HepG2 (cell line): ENCODE measurements around the gene SMIM44. TPM values are rescaled to one million over a fixed set of nuclear protein-coding genes. Genes with fewer than 3 reads are reported as not detected.
A peak's percentile ranks its signal among the peaks of the same experiment; 100 is the strongest.

Experiments used
- ATRX ChIP-seq: sonication (generic); formaldehyde crosslinking; IDR thresholded peaks from 2 replicates; pipeline ENCODE4 v1.4.0; 2020; ENCODE audit warnings: missing genetic modification reagents, borderline replicate concordance
- IKZF4 ChIP-seq: sonication (generic); formaldehyde crosslinking; IDR thresholded peaks from 2 replicates; pipeline ENCODE4 v1.5.1; 2020; ENCODE audit warnings: borderline replicate concordance, mild to moderate bottlenecking, low read depth, missing genetic modification reagents; ENCODE audit errors: not compliant biosample characterization
- KAT2B ChIP-seq: fragments of 150-350 bp; IDR thresholded peaks from 2 replicates; pipeline ENCODE4 v1.6.1; 2014; ENCODE audit warnings: low read depth, low read length, borderline replicate concordance
- MYC ChIP-seq: sonication (generic); formaldehyde crosslinking; IDR thresholded peaks from 2 replicates; pipeline ENCODE4 v1.9.0; 2021; ENCODE audit warnings: missing genetic modification reagents, borderline replicate concordance
- RBM22 ChIP-seq: fragments of 200-400 bp; formaldehyde crosslinking; optimal IDR thresholded peaks from 2 replicates; pipeline ENCODE3; 2017; ENCODE audit warnings: mild to moderate bottlenecking, low read length, moderate library complexity
- SOX5 ChIP-seq: IDR thresholded peaks from 2 replicates; pipeline ENCODE4 v1.6.1; 2016; ENCODE audit warnings: borderline replicate concordance
- SUZ12 ChIP-seq: fragments of 150-350 bp; IDR thresholded peaks from 2 replicates; pipeline ENCODE4 v1.6.1; 2014; ENCODE audit warnings: low read depth, low read length
- ZNF552 ChIP-seq: sonication (generic); formaldehyde crosslinking; IDR thresholded peaks from 2 replicates; pipeline ENCODE4 v1.9.0; 2022; ENCODE audit warnings: missing genetic modification reagents, mild to moderate bottlenecking, borderline replicate concordance
- polyA plus RNA-seq, 8 experiments: library from polyadenylated mRNA; depleted of rRNA in 3 of 8; stranded (reverse) in 7 of 8; unstranded in 1 of 8; fragments of >200 nt; fragmentation: Illumina TruSeq in 4 of 8; extraction: Trizol in 4 of 8; gene quantifications; 2 replicates each; pipeline versions ENCODE4 v1.2.1 to v1.2.3, GENCODE V29; 2011 to 2016; ENCODE audit warnings: low read depth in 4 of 8, missing spikeins in 1 of 8, mixed read lengths in 1 of 8; ENCODE audit not compliant: insufficient read depth in 1 of 8
- total RNA-seq, 5 experiments: library from RNA; depleted of rRNA; stranded (reverse); fragments of >200 nt; fragmentation: Illumina TruSeq; extraction: Trizol; gene quantifications; 2 replicates each; pipeline ENCODE4 v1.2.3, GENCODE V29; 2016; ENCODE audit warnings: low read depth in 1 of 5
- TF ChIP-seq, protein P1 (sequence below): sonication (generic); formaldehyde crosslinking; IDR thresholded peaks from 2 replicates; pipeline ENCODE4 v1.5.0; 2020; ENCODE audit warnings: mild to moderate bottlenecking, missing genetic modification reagents, borderline replicate concordance
- TF ChIP-seq, protein P2 (sequence below), 2 experiments: sonication (generic) in 1 of 2; formaldehyde crosslinking in 1 of 2; IDR thresholded peaks; 2 replicates each; pipeline versions ENCODE4 v1.4.0 to v1.6.1; 2018 to 2020; ENCODE audit warnings: missing genetic modification reagents in 2 of 2, borderline replicate concordance in 1 of 2, low read depth in 1 of 2, mild to moderate bottlenecking in 1 of 2, missing biosample characterization in 1 of 2
- TF ChIP-seq, protein P3 (sequence below): IDR thresholded peaks from 2 replicates; pipeline ENCODE4 v1.6.1; 2016; ENCODE audit warnings: low read depth, borderline replicate concordance

Gene SMIM44
- total and polyA plus RNA-seq, 2 of the 13 experiments (the other 11 are each of a cell fraction or from before 2014, with no cell fraction given): not detected

DNA sequence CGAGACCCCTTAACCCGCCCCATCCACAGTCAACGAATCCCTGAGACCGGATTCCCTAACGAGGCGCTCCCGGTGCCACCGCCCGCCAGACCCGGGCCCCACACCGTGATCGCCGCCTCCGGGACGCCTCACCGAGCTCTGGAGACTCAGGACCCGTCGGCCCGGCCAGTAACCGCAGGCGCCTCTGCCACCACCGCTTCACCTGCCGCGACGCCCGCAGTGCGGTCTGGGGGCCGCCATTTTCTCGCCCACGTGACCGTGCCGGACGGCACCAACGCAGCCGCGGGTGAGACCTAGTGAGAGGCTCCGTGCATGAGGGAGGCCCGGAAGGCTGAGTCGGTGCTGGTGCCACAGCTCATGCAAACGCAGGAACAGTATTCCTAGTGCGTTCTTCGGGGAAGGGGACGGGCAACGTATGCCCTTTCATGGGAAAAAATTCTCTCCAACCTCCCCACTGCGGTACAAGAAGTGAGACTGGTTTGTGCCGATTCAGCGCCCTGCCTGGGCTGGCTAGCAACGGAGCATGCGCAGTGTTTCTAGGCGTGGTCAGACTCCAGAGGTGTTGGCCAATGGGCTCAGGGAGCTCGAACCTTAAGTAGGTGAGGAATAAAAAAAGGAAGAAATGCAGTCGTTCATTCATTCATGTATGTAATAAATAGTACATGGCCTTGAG, 17.3 kb upstream of the SMIM44 start, which contains the start of gene DOHH (continued):
- TF ChIP-seq, protein P1, sequence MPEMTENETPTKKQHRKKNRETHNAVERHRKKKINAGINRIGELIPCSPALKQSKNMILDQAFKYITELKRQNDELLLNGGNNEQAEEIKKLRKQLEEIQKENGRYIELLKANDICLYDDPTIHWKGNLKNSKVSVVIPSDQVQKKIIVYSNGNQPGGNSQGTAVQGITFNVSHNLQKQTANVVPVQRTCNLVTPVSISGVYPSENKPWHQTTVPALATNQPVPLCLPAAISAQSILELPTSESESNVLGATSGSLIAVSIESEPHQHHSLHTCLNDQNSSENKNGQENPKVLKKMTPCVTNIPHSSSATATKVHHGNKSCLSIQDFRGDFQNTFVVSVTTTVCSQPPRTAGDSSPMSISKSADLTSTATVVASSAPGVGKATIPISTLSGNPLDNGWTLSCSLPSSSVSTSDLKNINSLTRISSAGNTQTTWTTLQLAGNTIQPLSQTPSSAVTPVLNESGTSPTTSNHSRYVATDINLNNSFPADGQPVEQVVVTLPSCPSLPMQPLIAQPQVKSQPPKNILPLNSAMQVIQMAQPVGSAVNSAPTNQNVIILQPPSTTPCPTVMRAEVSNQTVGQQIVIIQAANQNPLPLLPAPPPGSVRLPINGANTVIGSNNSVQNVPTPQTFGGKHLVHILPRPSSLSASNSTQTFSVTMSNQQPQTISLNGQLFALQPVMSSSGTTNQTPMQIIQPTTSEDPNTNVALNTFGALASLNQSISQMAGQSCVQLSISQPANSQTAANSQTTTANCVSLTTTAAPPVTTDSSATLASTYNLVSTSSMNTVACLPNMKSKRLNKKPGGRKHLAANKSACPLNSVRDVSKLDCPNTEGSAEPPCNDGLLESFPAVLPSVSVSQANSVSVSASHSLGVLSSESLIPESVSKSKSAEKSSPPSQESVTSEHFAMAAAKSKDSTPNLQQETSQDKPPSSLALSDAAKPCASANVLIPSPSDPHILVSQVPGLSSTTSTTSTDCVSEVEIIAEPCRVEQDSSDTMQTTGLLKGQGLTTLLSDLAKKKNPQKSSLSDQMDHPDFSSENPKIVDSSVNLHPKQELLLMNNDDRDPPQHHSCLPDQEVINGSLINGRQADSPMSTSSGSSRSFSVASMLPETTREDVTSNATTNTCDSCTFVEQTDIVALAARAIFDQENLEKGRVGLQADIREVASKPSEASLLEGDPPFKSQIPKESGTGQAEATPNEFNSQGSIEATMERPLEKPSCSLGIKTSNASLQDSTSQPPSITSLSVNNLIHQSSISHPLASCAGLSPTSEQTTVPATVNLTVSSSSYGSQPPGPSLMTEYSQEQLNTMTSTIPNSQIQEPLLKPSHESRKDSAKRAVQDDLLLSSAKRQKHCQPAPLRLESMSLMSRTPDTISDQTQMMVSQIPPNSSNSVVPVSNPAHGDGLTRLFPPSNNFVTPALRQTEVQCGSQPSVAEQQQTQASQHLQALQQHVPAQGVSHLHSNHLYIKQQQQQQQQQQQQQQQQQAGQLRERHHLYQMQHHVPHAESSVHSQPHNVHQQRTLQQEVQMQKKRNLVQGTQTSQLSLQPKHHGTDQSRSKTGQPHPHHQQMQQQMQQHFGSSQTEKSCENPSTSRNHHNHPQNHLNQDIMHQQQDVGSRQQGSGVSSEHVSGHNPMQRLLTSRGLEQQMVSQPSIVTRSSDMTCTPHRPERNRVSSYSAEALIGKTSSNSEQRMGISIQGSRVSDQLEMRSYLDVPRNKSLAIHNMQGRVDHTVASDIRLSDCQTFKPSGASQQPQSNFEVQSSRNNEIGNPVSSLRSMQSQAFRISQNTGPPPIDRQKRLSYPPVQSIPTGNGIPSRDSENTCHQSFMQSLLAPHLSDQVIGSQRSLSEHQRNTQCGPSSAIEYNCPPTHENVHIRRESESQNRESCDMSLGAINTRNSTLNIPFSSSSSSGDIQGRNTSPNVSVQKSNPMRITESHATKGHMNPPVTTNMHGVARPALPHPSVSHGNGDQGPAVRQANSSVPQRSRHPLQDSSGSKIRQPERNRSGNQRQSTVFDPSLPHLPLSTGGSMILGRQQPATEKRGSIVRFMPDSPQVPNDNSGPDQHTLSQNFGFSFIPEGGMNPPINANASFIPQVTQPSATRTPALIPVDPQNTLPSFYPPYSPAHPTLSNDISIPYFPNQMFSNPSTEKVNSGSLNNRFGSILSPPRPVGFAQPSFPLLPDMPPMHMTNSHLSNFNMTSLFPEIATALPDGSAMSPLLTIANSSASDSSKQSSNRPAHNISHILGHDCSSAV (CRISPR knock-in tag): peak; percentile 89
- TF ChIP-seq KAT2B: no peak
- TF ChIP-seq MYC: peak; percentile 93
- no peak for TF ChIP-seq SUZ12
- TF ChIP-seq RBM22: no peak
- TF ChIP-seq ATRX (CRISPR knock-in tag): no peak
- TF ChIP-seq, protein P2, sequence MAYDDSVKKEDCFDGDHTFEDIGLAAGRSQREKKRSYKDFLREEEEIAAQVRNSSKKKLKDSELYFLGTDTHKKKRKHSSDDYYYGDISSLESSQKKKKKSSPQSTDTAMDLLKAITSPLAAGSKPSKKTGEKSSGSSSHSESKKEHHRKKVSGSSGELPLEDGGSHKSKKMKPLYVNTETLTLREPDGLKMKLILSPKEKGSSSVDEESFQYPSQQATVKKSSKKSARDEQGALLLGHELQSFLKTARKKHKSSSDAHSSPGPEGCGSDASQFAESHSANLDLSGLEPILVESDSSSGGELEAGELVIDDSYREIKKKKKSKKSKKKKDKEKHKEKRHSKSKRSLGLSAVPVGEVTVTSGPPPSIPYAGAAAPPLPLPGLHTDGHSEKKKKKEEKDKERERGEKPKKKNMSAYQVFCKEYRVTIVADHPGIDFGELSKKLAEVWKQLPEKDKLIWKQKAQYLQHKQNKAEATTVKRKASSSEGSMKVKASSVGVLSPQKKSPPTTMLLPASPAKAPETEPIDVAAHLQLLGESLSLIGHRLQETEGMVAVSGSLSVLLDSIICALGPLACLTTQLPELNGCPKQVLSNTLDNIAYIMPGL (CRISPR knock-in tag; IDR thresholded peaks at IDR 0.05; ENCODE audit: borderline replicate concordance in 1 of 2, low read depth in 1 of 2): peak; percentile 77 to 89
- TF ChIP-seq SOX5 (CRISPR knock-in tag): peak; percentile 28; the same call in 1 of the 2 replicates
- TF ChIP-seq, protein P3, sequence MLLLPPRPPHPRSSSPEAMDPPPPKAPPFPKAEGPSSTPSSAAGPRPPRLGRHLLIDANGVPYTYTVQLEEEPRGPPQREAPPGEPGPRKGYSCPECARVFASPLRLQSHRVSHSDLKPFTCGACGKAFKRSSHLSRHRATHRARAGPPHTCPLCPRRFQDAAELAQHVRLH (CRISPR knock-in tag): peak; percentile 83
- TF ChIP-seq IKZF4 (CRISPR knock-in tag): peak; percentile 82
- peak; percentile 93 for TF ChIP-seq ZNF552
